Limb (tissue), 2 donors: ENCODE results near the gene CCDC24.

Experiments
- DNase-seq, 2 donors: peaks; one replicate each; pipeline ENCODE4 v3.0.0-alpha.2; 2016; ENCODE audit errors: extremely low spot score in 2 of 2

Gene CCDC24

DNA sequence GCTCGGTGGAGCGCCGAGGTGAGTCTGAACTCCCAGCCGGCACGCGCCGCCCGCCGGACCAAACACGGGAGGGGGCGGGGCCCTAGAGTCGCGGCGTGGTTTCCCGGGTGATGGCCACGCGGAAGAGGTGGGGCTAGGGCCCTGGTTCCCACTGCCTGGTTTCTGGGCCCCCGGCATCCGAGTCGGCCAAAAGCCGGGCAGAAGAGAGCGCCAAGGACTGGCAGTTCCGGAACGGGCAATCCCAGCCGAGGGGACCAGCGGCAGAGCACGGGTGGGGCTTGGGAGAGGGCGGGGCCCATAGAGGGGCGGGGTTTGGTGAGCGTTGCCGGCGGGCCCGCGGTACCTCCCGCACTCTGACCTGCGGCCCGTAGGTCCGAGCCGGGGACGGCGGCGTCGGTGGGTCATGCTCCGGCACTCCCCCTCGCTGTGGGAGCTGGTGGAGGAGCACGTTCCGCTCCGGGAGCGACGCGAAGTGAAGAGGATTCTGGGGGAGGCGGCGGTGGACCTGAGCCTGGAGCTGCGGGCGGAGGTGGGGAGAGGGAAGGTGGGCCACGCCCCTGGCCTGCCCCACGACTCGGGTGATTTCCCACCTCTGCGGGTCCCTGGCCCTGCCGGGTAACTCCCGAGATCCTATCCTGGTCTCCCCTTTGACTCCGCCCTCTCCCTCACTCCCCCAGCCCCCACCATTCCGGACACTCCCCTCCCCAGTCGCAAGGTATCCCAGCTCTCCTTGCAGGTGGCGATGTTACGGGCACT lies at the start of gene CCDC24:
Gene CCDC24, plus strand, starts transcription at position 124 of the 756 bp plus-strand sequence. Its CDS starts 280 bp downstream, at position 404.
- peak; percentile 55 to 84 for DNase-seq

- DNase-seq = no peak
Measured at GRCh38 chr1:43942411-43942810, 49.0 kb upstream of the CCDC24 start.

GRCh38 chr1:43944860-43945259 lies 46.5 kb upstream of the CCDC24 start:
- no peak for DNase-seq

- no peak for DNase-seq
Measured at GRCh38 chr1:43945674-43946235, 45.6 kb upstream of the CCDC24 start.

- DNase-seq = peak; percentile 95 to 98
Measured at GRCh38 chr1:43946236-43947060, 45.0 kb upstream of the CCDC24 start, which contains the start of gene IPO13. Gene IPO13, plus strand, starts transcription at chr1:43946950. Its CDS starts 651 bp downstream, at chr1:43947601.

DNA sequence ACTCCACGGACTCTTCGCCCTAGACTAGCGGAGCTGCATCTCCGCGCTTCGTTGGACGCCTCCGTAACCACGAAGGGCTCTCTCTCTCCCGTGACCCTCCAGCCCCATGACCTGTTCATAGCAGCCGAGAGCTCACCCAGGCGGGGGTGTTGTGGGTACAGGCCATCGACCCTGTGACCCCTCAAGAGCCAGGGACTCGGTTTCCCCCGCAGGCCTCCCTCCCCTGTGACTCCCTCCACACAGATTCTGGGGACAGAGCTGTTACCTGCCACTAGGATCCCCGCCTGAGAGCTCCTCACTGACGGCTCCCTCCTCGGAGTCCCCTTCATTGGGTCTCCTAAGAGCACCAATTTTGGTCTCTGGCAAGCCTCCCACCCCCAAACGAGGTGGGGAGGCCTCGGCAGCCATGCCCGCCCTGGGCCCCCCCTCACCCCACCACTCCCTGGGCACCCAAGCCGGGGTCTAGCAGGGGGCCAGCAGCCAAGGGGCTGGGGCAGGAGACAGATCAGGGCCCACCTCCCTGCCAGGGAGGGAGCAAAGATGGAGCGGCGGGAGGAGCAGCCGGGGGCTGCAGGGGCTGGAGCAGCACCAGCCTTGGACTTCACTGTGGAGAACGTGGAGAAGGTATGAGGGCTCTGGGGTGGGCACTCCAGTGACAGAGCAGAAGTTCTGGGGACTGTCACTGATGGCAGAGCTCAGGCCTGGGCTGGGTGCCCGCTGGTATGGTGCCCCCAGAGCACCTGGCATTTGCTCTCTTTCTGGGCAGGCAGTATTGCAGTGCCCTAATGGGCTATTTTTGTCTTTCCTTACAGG lies 44.1 kb upstream of the CCDC24 start:
- DNase-seq = no peak

DNA sequence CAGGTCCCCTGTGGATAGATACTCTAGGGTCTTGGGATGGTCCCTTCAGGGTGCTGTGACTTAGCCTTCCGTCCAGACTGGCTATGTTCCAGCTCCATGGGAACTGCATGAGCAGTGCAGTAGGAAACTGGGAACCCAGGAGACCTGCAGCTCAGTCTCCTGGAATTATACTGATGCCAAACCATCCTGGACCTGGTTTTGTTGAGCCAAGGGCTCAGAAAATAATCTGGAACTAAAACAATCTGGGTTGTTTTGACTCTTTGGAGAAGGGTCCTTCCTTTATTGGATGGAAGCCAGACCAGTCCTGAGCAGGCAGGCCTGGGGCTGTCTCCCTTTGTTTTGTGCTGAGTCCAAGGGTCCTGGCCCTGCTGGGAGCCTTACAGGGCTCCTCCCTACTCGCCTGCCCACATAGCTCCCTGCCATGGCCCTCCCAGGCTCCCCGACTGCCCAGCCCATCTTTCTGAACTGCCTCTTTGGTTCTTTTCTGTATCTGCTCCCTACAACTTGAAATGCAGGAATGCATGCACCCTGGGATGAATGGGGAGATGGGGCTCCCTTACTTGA lies 43.4 kb upstream of the CCDC24 start:
- DNase-seq = no peak

DNA sequence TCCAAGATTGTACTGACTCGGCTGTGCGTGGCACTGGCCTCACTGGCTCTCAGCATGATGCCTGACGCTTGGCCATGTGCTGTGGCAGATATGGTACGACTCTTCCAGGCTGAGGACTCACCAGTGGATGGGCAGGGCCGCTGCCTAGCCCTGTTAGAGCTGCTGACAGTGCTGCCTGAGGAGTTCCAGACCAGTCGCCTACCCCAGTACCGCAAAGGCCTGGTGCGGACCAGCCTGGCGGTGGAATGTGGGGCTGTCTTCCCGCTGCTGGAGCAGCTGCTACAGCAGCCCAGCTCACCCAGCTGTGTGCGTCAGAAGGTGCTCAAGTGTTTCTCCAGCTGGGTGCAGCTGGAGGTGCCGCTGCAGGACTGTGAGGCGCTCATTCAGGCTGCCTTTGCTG lies 41.7 kb upstream of the CCDC24 start:
- no peak for DNase-seq

DNA sequence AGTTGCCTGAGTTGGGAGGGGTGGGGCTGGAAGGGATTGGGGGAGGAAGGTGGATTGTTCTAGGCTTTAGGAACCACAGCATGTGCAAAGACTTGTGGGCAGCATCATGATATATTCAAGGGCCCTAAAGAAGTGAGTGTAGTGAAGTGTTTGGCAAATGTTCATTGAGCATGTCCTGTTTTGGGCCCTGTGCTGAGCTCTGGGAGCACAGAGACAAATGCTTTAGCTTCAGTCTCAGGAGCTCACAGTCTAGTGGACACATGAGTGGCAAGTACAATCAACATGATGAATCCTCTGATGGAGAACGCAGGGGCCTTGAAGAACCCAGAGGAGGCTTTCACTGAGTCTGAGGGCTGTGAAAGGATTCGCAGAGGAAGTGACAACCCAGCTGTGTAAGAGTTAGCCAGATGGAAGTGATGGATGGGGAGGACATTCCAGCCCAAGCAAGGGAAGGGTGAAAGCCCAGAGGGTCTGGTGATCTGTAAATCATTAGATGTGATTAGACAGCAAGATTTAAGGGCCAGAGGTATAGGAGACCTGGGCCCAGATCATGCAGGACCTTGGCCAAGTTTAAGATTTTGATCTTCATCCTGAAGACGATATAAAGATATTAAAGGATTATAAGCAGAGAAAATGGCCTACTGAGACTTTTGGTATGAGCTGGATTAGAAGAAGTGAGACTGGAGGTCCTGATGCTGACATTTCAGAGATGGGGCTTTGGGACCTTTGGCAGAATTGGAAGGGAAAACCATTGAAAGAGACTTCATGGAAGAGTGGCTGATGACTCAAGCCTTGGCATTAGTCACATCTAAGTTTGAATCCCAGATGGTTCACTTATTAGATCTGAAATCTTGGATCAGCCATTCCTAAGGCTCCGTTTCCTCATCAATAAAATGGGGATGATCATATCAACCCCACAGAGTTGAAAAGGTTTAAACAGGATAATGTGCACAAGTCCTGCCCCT lies 40.1 kb upstream of the CCDC24 start:
- DNase-seq = no peak

DNA sequence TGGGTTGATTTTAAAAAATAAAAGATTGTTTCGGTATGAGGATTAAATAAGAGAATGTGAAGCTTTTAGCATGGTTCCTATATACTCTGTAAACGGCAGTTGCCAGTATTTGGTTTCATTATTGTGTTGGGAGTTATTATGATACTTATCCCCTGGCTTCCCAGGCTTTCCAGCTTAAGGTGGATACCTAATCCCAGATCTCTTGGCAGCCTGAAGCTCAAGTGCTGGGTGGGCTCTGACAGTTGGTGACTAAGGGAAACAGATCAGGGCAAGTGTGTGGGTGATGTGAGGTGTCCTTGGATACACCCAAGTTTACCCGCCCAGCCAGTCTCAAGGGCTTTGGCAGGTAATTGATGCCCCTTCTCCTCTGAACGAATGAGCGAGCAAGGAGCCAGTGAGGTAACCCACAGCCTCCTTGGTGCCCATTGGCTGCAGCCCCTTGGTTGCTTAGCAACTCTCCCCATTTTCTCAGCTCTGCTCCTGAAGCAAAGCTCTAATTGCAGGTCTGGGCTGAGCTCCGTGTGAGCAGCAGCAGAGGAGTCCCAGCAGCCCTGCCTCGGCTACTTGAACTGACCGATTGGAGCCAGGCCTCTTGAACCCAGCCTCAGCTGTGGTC lies 38.6 kb upstream of the CCDC24 start:
- DNase-seq = peak in 1 of 2 donors; percentile 57

- DNase-seq = no peak
Measured at GRCh38 chr1:43953361-43953760, 38.0 kb upstream of the CCDC24 start.

GRCh38 chr1:43954036-43954435 lies 37.4 kb upstream of the CCDC24 start:
- no peak for DNase-seq

GRCh38 chr1:43956234-43956633 lies 35.2 kb upstream of the CCDC24 start:
- DNase-seq = no peak

DNA sequence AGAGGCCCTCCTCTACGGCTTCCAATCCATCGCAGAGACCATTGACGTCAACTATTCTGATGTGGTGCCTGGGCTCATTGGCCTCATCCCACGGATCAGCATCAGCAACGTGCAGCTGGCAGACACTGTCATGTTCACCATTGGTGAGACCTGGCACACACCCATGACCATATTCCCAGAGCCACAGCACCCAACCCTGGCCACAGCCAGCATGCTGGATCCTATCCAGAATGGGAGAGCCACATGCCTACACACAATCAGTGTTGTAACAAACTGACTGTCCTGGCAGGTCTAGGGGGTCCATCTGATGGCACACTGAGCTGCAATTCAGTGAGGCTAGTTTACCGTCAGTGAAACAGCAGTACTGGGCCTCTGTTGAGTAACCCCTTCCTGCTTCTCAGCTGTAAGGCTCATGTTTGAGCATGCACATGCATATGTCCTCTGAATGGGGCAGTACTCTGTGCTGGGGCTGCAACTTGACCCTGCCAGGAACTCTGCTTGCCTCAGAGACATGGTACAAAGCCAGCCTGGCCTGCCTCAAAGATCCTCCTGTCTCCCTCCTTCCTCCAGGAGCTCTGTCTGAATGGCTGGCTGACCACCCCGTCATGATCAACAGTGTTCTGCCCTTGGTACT lies 33.9 kb upstream of the CCDC24 start:
- no peak for DNase-seq

DNA sequence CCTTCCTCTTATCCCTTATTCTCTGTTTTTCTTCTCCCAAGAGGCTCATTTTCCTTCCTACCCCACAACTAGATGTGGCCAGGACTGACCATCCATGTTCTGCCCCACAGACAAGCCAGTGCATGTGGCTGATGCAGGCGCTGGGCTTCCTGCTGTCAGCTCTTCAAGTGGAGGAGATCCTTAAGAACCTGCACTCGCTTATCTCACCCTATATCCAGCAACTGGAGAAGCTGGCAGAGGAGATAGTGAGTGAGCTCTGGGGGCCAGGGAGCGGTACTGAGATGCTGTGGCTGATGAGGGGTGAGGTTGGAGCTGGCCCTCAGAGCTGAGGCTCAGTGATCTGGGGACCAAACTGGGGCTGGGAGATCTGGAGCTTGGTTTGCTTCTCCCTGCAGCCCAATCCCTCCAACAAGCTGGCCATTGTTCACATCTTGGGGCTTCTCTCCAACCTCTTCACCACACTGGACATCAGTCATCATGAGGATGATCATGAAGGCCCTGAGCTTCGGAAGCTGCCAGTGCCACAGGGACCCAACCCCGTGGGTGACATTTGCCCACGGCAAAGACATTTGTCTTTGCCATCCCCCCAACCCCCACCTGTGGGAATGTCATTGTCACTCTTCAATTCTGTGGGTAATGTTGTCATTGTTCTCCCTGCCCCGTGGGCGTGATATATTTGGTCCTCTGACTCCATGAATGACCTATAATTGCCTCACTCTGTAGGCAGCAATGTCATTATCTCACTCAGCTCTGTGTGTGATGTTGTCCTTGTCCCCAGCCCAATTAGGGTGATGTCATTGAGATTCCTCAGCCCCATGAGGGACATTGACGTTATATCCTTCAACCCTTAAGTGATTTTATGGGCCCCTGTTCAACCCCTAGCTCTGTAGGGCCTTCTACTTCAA lies 32.8 kb upstream of the CCDC24 start:
- DNase-seq = no peak

- no peak for DNase-seq
Measured at GRCh38 chr1:43960798-43961197, 30.6 kb upstream of the CCDC24 start.

- DNase-seq = no peak
Measured at GRCh38 chr1:43961692-43962091, 29.7 kb upstream of the CCDC24 start.

GRCh38 chr1:43962324-43962723 lies 29.1 kb upstream of the CCDC24 start:
- DNase-seq = no peak
